ENCODE measurements around the gene TTC13.
"Not testable (repeated sequence)": the region's sequence is repeated elsewhere in the genome, so short reads cannot be mapped to it uniquely, and the experiment has no call there.

The TTC13 gene

GRCh38 chr1:230992100-230992774 is 13.6 kb upstream of the TTC13 start:
- no peak for DNase-seq

GRCh38 chr1:230987448-230987847 is 8.8 kb upstream of the TTC13 start:
- no peak for DNase-seq

- no peak for DNase-seq
Observed at GRCh38 chr1:230986976-230987375, 8.3 kb upstream of the TTC13 start.

GRCh38 chr1:230985711-230986110 is 7.0 kb upstream of the TTC13 start:
- DNase-seq: no peak

- not testable (repeated sequence) for DNase-seq
Observed at GRCh38 chr1:230984622-230985515, 6.2 kb upstream of the TTC13 start.

- DNase-seq: no peak
Observed at GRCh38 chr1:230983811-230984210, 5.2 kb upstream of the TTC13 start.

- DNase-seq: no peak
Observed at GRCh38 chr1:230982696-230983095, 4.0 kb upstream of the TTC13 start.

- peak in 1 of 2 donors; percentile 26 for DNase-seq
Observed at GRCh38 chr1:230979952-230980351, 1.3 kb upstream of the TTC13 start.

GRCh38 chr1:230979389-230979716 is 692 bp upstream of the TTC13 start:
- DNase-seq: no peak

- DNase-seq: peak in 1 of 2 donors; percentile 28
Observed at GRCh38 chr1:230977761-230978490, 735 bp downstream of the TTC13 start.

GRCh38 chr1:230976825-230977747 is 1.6 kb downstream of the TTC13 start:
- peak; percentile 33 to 66 for DNase-seq

GRCh38 chr1:230976360-230976759 is 2.3 kb downstream of the TTC13 start:
- DNase-seq: no peak

- DNase-seq: no peak
Observed at GRCh38 chr1:230975636-230976035, 3.0 kb downstream of the TTC13 start.

- peak; percentile 56 to 70 for DNase-seq
Observed at GRCh38 chr1:230972855-230973271, 5.8 kb downstream of the TTC13 start.

GRCh38 chr1:230971771-230972170 is 6.9 kb downstream of the TTC13 start:
- DNase-seq: no peak

GRCh38 chr1:230970432-230970831 is 8.2 kb downstream of the TTC13 start:
- DNase-seq: no peak

GRCh38 chr1:230966358-230966873 is 12.2 kb downstream of the TTC13 start:
- no peak for DNase-seq

GRCh38 chr1:230965535-230965934 is 13.1 kb downstream of the TTC13 start:
- DNase-seq: no peak

GRCh38 chr1:230964896-230965295 is 13.8 kb downstream of the TTC13 start:
- no peak for DNase-seq

- DNase-seq: no peak
Observed at GRCh38 chr1:230958370-230958769, 20.3 kb downstream of the TTC13 start.

GRCh38 chr1:230957580-230957989 is 21.1 kb downstream of the TTC13 start:
- DNase-seq: no peak

- no peak for DNase-seq
Observed at GRCh38 chr1:230950404-230950803, 28.3 kb downstream of the TTC13 start.
